ENCODE measurements around the gene C5orf46.
"Not testable (repeated sequence)": the region's sequence is repeated elsewhere in the genome, so short reads cannot be mapped to it uniquely, and the experiment has no call there.

The C5orf46 gene

DNA sequence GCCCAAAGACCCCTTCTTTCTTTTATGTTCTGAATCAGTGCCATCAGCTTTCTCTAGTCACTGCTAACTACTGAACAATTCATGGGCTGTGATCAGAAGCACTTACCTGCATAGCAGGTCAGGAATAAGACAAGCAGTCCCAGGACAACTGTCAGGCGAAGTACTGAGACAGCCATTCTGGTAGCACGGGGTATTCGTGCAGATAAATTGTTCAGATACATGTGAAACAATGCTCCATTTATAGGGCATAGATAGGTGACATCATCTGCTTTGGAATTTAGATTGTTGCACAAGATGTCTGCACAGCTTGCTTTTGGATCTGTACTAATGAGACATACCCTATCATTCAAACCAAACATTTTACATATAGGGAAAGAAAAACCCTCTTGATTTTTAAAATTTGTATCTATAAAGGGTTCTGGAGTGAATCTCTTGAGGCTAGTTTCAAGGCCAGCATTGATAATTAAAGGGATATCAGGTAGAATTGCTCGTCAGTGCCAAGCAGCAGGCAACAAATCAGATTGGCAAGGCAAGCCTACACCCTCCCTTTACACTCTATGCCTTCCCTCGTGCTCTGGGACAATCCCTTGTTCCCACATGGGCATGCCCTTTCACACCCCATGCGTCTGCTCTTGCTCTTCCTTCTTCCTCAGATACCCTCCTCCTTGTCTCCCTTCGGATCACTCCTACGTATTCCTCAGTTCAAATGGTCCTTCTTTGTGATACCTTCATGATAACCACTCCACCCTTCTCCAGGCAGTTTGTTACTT is at the start of gene C5orf46:
TSS of gene C5orf46 (minus strand) at position 213 of the 770 bp plus-strand sequence. CDS start at position 176, 37 bp downstream.
- DNase-seq (ENCODE audit: low read depth), result no peak

DNA sequence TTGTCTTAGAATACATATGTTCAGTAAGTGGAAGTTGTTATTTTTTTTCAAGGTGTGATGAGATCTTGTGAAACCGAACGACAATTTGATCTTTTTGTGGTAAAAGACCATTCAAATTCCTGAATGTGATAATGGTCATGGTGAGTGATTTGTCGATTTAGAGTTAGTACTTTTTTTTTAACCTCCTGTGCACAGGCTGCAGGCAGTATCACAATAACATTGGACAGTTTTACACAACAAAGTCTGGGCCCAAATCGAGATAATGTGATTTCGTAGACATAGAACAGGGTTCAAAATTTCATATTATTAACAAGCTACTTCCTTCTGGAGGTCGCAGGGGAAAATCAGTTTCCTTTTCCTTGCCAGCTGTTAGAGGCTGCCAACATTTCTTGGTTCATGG is 48.6 kb upstream of the C5orf46 start:
- no peak for DNase-seq (ENCODE audit: low read depth)

DNA sequence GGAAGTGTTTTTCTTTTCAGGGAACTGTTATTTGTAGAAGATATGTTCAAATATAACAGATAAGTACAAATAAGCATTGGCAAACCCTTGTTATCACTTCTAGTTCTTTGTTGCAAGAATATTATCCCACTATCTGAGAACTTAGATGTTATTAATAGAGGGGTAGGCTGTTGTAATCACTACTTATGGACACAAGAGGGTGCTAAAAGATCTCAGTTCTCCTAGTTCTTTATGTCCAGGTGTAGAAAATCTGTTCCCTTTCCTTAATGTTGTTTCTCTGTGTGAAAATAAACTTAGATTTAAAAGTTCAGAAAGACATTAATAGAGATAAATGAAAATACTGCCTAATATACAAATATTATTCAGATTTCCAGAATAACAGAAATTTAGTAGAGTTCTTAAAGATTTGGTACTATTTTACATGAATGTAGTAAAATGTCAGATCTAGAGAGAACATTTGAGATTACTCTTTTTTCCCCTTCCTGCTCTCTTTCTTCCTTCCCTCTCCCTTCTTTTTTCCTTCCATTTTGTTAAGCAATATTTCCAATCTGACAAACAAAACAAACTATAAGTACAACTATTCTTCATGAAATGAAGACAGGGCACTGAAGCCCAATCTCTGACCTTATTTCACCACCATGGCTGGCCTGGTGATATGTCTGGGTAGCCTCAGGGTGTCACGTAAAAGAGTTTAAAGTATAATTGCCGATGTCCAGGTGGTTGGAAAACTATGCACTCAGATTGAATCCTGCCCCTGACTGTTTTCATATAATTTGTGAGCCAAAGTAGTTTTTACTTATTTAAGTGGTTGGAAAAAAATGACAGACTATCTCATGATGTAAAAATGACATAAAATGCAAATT is 43.6 kb upstream of the C5orf46 start:
- DNase-seq (ENCODE audit: low read depth), result no peak

DNA sequence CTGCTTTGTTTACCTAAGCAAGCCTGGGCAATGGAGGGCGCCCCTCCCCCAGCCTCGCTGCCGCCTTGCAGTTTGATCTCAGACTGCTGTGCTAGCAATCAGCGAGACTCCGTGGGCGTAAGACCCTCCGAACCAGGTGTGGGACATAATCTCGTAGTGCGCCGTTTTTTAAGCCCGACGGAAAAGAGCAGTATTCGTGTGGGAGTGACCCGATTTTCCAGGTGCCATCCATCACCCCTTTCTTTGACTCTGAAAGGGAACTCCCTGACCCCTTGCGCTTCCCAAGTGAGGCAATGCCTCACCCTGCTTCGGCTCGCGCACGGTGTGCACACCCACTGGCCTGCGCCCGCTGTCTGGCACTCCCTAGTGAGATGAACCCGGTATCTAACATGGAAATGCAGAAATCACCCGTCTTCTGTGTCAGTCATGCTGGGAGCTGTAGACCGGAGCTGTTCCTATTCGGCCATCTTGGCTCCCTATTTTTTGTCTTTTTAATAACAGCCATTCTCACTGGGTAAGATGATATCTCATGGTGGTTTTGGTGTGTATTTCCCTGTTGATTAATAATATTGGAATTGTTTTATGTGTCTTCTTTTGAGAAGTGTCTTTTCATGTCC is 40.4 kb upstream of the C5orf46 start:
- DNase-seq (ENCODE audit: low read depth), result not testable (repeated sequence)

DNA sequence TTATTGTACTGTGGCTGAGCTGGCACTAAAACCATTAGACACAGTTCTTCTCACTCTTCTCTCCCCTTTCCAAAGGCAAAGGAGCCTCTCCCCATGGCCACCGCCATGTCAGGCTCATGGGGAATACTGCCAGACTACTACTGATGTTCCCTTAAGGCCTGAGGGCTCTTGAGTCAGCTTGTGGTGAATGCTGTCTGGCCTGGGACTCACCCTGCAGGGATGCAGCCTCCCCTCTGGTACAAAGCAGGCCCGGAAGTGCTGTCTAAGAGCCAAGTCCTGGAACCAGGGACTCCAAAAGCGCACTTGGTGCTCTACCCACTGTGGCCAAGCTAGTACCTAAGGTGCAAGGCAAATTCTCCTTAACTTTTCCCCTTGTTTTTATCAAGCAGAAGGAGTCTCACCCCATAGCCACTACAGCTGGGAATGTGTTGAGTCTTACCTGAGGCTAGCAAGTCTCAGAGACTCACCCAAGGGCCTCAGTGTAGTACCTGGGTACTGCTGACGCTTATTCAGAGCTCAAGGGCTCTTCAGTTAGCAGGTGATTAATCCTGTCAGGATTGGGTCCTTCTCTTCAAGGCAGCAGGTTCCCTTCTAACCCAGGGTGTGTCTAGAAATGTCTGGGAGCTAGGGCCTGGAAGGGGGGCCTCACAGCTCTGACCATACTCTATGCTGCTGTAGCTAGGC is 33.2 kb upstream of the C5orf46 start:
- DNase-seq (ENCODE audit: low read depth), result no peak

DNA sequence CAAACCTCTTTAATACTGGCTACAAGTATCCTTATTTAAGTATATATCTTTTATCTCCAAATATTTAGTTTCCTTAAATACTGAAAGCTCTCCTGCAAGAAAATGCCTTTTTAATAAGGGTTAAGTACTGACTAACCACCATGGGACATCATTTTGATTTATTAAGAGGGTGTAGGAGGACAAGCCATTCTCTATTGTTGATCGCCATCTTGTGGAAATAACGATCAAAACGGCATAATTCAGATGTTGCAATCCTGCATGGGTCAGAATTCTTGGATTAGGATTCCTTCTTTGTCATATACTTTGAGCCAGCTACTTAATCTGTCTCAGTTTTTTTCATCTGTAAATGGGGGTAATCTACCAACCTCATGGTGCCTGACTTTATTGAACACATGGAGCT is 28.7 kb upstream of the C5orf46 start:
- no peak for DNase-seq (ENCODE audit: low read depth)

DNA sequence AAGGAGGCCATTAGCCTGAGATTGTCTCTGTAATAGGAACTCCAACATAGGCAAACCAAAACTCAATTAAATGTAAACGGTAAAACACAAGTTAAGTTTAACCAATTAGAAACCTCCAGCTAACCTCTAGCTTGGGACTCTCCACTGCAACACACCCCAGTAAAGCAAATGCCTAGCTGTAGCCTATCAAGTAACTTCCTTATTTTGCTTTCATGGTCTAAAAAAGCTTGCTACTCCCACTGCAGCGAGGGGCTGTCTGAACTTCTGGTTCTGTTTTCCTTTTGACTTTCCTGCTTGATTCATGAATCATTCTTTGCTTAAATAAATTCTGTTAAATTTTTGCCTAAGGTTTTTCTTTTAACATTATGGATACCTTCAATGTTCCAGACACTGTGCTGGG is 24.4 kb upstream of the C5orf46 start:
- no peak for DNase-seq (ENCODE audit: low read depth)

DNA sequence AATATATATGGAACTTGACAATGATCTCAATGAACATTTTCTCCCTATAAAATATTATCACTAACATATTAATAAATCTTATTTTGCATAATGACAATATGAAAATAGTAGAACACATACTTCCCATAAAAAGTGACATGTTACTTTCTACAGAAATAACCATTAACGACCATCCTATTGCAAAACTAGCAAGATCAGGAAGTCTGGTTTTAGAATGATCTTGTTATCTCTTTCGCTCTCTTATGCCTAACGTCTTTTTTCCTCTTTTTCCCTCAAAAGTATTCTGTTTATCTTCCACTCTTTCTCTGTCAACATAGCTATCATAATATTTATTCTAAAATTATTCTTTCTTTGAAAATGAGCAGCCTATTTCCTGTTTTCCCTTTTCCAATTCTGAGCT is 21.6 kb upstream of the C5orf46 start:
- DNase-seq (ENCODE audit: low read depth), result no peak

DNA sequence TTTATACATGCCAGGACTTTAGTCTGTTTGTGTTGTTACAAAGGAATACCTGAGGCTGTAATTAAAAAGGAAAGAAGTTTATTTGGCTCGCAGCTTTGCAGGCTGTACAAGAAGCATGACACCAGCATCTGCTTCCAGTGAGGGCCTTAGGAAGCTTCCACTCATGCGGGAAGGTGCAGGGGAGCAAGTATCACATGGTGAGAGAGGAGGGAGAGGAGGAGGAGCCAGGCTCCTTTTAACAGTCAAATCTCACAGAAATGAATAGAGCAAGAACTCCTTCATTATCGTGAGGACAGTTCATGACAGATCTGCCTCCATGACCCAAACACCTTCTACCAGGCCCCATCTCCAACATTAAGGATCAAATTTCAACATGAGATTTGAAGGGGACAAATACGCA is 18.7 kb upstream of the C5orf46 start:
- no peak for DNase-seq (ENCODE audit: low read depth)

DNA sequence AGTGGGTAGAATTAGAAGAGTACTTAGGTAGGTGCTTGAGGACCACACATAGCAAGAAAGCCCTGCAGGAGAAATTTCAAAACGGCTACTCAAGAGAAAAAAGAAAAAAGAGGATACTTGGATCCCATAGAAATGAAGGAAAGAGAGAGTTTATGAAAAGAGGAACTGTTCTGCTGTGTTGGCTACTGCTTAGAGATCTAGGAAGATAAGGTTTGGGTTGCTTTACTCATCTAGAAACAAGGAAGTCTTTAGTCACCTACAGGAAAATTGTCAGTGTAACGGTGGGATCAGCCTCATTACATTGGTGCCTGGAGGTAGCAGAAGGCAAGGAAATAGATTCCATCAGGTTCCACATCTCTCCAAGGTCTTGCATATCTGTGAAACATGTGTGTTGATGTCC is 14.8 kb upstream of the C5orf46 start:
- no peak for DNase-seq (ENCODE audit: low read depth)

DNA sequence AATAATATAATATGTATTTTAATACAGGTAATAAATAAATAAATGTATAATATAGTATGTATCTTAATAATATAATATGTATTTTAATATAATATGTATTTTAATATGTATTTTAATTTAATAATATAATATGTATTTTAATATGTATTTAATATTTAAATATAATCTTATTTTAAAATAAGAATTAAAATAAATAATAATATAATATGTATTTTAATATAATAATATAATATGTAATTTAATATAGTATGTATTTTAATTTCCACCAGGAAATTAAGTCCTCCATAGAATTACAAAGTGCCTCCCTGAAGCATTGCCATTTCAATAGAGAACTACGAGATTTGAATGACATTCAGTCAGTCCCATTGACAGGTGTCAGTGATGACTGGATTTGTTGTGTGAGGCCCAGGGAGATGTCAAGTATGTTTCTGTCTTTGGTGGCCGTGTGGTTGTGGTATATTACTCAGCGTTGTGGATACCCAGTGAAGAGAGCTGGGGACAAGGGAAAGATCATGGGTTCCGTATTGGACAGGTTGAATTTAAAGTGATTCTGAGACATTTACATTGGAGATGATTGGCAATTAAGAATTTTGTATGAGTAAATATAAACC is 14.2 kb upstream of the C5orf46 start:
- no peak for DNase-seq (ENCODE audit: low read depth)

DNA sequence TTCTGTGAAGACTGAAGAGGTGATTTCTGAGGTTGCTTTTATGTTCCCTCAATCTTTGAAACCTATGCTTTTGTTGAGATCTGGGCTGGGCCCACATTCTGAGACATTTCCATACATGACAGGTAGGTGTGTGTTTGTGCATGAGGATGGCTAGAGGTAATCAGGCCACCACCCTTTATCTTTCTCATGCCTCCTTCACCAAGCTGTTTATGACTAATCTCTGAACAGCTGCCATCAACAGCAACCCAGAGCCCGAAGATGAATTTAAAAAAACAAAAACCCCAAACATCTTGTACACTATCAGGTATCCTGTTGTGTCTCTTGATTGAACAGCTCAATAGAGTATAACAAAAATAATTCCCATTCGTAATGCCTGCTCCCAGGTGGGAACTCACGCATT is 12.6 kb upstream of the C5orf46 start:
- no peak for DNase-seq (ENCODE audit: low read depth)

DNA sequence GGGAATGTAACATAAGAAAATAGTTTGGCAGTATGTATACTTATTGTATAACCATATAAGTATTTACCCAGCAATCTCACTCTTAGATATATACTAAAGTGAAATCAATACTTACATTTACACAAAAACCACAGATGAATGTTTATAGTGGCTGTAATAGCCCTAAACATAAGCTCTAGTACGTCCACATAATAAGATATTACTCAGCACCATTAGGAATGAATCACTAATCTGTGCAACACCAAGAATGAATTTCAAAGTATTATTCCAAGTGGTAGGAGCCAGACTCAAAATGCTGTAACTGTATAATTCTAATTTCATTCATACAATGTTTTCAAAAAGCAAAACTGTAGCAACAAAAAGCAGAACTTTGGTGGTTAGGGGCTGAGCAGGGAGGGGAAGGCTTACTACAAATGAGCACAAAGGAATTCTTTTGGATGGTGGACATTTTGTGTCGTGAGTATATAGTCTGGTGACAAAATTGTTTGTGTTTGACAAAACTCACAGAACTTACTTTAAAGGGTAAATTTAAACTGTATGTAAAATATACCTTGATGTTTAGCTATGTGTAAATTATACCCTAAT is 11.9 kb upstream of the C5orf46 start:
- DNase-seq (ENCODE audit: low read depth), result no peak

DNA sequence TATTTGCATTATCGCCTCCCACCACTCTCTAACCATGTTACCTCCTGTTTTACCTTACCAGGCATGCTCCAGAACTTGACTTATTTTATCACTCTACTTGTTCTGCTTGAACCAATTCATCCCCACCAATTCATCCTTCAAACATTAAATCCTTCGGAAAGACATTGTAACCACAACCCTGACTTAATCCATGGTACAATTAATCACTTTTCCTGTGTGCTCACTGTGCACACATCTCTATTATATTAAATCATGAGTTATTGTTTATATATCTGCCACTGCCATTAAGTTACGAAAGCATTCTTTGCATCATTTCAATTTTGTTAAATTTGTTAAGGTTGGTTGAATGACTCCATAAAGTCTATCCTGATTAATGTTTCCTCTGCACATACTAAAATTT is 7.4 kb upstream of the C5orf46 start:
- no peak for DNase-seq (ENCODE audit: low read depth)

DNA sequence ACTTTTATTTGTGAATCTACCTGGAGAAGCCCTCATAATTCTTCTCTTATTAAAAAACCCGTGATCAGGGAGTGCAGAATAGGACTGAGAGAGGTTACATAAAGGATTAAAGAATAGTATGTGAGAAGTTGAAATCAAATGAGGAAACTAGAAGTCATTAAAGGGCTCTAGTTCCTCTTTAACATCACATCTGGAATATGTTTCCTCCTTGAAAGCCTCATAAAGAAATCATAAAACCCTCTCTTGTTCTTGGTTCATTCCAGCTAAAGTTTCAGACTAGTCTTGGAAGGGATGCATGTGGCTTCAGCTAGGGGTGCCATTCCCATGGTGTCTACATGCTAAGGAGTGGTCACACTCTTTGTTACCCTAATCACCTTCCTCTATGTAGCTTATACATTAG is 5.7 kb upstream of the C5orf46 start:
- DNase-seq (ENCODE audit: low read depth), result no peak

DNA sequence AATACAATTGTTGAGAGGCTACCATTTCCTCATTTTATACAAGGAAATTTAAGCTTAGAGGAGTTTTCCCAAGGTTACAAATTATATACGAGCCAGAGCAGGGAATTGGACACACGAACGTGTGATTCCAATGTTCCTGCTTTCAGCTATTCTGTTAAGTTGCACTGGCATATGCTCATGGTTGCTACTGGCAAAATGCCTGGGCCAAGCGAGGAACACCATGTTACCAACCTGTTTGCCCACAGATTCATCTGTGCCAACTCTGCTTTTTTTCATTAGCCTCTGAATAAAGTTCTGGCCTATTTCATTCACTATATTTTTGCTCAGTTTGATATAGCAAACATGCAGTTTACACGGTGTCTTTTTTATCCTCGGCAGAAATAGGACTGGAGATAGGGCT is 5.1 kb upstream of the C5orf46 start:
- DNase-seq (ENCODE audit: low read depth), result no peak

DNA sequence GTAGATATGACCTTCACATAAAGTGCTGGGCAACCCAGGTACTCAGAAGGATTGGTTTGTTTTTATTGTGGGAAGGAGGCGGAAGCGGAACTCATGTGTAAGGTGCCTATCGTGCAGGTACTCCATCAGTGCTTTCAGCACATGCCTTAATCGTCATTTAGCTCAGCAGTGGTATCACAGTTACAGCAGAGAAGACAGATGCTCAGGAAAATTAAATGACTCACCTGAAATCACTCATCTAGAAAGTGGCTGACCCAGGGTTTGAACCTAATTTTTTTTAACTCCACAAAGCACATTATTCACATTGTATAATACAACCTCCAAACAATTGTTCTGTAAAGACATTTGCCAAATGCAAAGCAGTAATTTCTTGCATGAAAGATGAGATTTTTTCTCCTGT is 2.2 kb downstream of the C5orf46 start:
- DNase-seq (ENCODE audit: low read depth), result no peak

DNA sequence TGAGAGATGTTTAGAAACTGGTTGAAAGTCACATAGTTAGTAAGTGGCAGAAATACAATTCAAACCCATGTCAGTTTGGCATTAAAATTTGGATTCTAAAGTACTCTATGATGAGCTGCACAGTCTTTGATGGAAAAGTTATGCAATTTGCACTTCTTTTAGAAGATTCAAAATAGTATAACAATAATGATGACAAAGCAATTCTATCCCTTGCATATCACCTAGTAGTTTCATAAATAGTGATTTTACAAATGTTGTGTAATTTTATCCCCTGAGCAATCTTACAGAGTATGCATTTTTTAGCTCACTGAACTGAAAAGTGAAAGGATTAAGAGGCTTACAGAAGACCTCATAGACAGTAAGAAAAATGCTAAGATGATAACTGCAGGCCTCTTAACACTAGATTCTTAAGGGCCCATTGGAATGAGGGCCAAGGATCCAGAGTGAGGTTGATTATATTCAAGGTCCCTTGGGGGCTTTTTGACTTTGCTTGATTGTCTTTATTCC is 3.7 kb downstream of the C5orf46 start:
- DNase-seq (ENCODE audit: low read depth), result no peak

DNA sequence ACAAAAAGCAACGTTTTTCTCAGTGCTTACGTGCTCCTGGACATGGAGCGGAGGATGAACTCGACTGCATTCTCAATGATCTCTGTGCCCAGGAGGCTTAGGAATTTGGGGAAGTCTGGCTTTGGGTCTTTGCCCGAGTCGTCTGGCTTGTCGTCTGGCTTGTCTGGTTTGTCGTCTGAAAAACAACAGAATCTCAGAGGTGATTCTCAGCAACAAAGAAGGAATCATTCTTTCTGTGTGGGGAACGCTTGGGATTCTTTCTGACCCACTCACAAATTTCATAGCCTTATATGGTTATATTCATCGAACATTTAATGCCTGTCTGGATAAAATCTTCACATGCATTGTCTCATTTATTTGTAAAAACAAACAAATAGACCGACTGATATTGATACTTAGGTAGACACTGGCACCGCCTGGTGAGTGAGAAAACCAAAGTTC is 4.7 kb downstream of the C5orf46 start:
- no peak for DNase-seq (ENCODE audit: low read depth)

DNA sequence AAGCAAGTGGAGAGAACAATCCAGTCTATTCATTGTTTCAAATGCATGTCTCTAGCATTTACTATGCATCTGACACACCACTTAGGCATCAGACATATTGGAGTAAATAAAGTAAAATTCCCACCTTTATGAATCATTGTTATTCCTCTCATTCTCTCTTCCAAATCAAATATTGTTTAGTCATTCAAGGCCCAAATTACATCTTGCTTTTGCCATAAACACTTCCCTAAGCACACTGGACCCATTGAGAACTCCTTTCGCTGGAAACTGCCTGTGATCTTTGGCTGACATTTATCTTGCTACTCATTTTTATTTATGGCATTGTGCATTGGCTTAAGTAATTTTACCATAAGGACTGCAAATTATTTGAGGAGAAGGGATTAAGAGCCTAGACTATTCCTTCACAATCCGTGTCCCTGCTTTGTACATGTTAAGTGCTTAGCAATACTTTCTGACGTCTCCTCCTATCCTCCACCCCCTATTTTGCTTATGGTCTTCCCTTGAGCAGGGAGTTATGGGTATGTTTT is 7.4 kb downstream of the C5orf46 start:
- DNase-seq (ENCODE audit: low read depth), result no peak

DNA sequence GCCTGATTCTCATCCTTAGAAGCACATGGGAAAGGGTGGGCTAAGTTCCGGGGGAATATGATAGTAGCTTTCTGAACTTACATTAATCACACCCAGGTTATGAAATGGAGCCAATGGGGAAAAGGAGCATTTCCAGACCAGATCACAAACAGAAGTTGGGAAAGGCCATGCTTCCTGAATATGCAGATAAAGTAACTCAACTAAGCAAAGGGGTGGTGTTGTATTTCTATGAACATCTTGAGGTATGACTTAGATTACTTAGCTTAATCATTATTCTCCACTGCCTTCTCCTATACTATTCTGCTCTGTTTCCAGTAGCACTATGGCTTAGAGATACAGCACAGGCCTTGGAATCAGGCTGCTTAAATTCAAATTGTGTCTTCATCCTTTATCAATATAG is 10.5 kb downstream of the C5orf46 start:
- DNase-seq (ENCODE audit: low read depth), result no peak

All from activated T-helper 9 cell treated with anti-CD3 and anti-CD28 coated beads, Interleukin-2, amount 50 U/mL, for 16 hours (primary cell).